Myocyte (in vitro differentiated cells): ENCODE results near the gene MOV10. TPM values are rescaled to one million over a fixed set of nuclear protein-coding genes. Genes with fewer than 3 reads are reported as not detected.
A peak's percentile ranks its signal among the peaks of the same experiment; 100 is the strongest.
"Not testable (repeated sequence)": the region's sequence is repeated elsewhere in the genome, so short reads cannot be mapped to it uniquely, and the experiment has no call there.

Experiments used
- DNase-seq: peaks from one replicate; pipeline ENCODE4 v3.0.0-alpha.2; 2012; ENCODE audit warnings: low read depth
- polyA plus RNA-seq: library from polyadenylated mRNA; unstranded; fragments of >200 nt; gene quantifications from one replicate; pipeline ENCODE4 v1.2.1, GENCODE V29; 2012; ENCODE audit warnings: missing spikeins
- total RNA-seq: library from RNA; depleted of rRNA; stranded (reverse); fragments of >200 nt; gene quantifications from 2 replicates; pipeline ENCODE4 v1.2.3, GENCODE V29; 2014

The MOV10 gene, protein sequence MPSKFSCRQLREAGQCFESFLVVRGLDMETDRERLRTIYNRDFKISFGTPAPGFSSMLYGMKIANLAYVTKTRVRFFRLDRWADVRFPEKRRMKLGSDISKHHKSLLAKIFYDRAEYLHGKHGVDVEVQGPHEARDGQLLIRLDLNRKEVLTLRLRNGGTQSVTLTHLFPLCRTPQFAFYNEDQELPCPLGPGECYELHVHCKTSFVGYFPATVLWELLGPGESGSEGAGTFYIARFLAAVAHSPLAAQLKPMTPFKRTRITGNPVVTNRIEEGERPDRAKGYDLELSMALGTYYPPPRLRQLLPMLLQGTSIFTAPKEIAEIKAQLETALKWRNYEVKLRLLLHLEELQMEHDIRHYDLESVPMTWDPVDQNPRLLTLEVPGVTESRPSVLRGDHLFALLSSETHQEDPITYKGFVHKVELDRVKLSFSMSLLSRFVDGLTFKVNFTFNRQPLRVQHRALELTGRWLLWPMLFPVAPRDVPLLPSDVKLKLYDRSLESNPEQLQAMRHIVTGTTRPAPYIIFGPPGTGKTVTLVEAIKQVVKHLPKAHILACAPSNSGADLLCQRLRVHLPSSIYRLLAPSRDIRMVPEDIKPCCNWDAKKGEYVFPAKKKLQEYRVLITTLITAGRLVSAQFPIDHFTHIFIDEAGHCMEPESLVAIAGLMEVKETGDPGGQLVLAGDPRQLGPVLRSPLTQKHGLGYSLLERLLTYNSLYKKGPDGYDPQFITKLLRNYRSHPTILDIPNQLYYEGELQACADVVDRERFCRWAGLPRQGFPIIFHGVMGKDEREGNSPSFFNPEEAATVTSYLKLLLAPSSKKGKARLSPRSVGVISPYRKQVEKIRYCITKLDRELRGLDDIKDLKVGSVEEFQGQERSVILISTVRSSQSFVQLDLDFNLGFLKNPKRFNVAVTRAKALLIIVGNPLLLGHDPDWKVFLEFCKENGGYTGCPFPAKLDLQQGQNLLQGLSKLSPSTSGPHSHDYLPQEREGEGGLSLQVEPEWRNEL
- 15.0 and 16.4 TPM in 2 replicates for total RNA-seq
- 24.7 TPM for polyA plus RNA-seq

GRCh38 chr1:112674440-112674985, at the start of gene MOV10:
TSS of gene MOV10 (plus strand) at chr1:112674659. CDS start at chr1:112674913, 254 bp downstream.
- DNase-seq = peak; percentile 80

GRCh38 chr1:112625696-112626095, 48.8 kb upstream of the MOV10 start:
- DNase-seq = peak; percentile 73

- DNase-seq = no peak
Measured at GRCh38 chr1:112626193-112626592, 48.3 kb upstream of the MOV10 start.

GRCh38 chr1:112626887-112627286, 47.6 kb upstream of the MOV10 start:
- no peak for DNase-seq

GRCh38 chr1:112628516-112628915, 45.9 kb upstream of the MOV10 start:
- no peak for DNase-seq

DNA sequence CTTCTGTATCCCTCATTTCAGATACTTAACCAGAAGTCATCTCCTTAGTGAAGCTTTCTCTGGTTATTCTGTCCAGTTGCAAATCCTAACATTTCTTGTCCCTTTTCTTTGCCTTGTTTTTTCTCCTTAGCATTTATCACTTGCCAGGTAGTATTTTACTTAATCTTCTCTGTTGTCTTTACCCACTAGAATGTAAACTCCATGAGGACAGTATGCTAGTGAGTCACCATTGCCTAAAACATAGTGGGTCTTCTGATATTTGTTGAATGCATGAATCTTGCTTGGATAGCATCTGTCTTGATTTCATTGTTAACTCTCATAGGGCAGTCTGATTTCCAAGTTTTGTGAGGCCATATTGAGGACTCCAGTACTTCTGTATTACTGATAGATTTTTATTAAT, 45.2 kb upstream of the MOV10 start:
- DNase-seq = no peak

DNA sequence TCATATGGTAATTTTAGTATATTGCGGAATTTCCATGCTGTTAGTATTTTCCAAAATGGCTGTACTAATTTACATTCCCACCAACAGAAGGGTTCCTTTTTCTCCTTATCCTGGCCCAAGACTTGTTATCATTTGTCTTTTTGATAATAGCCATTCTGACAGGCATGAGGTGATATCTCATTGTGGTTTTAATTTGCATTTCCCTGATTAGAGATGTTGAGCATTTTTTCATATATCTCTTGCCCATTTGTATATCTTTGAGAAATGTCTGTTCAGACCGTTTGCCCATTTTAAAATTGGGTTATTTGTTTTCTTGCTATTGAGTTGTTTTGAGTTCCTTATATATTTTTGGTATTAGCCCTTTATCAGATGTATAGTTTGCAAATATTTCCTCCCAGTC, 40.8 kb upstream of the MOV10 start:
- no peak for DNase-seq

DNA sequence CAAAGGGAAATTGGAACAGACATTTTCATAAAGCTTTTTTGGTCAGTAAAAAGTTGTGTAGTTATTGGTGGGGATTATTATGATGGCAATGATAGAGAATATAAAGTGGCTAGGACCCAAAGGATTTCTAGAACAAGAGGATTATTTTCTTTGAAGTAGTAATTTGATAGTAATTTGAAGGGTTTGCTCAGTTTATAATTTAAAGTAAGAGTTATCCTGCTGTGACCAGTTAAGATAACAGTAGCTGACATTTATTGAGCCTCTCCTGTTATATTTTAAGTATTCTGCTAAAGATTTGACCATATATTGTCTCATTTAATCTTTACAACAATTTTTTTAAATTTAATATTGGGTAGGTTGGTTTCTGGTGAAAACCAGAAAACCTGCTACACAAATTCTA, 40.1 kb upstream of the MOV10 start:
- DNase-seq = no peak

- no peak for DNase-seq
Measured at GRCh38 chr1:112636056-112636455, 38.4 kb upstream of the MOV10 start.

- DNase-seq = no peak
Measured at GRCh38 chr1:112636597-112637253, 37.7 kb upstream of the MOV10 start.

DNA sequence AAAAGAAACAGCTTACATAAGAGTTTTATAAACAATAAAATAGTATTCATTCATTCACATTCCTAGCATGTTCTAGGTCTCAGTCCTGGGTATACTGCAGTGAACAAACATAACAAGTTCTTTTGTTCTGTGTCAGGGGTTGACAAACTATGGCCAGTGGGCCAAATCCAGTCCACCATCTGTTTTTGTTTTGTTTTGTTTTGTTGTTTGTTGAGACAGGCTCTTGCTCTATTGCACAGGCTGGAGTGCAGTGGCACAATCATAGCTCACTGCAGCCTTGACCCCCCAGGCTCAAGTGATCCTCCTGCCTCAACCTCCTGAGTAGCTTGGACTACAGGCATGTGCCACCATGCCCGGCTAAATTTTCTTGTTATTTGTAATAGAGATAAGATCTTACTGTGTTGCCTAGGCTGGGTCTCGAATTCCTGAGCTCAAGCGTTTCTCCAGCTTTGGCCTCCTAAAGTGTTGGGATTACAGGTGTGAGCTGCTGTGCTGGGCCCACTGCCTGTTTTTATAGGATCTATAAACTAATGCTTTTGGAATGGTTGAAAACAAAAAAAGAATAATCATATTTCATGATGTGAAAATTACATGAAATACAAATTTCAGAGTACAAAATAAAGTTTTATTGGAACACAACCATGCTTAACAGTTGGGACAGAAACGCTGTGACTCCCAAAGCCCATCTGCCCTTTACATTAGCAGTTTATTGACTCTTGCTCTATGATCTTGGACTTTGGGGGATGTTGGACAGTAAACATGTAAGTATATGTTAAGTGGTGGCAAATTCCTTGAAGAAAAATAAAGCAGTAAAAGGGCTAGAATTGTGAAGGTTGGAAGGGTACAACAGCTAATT, 37.0 kb upstream of the MOV10 start:
- no peak for DNase-seq

- DNase-seq = no peak
Measured at GRCh38 chr1:112638110-112638428, 36.4 kb upstream of the MOV10 start.

- DNase-seq = not testable (repeated sequence)
Measured at GRCh38 chr1:112640437-112640836, 34.0 kb upstream of the MOV10 start.

- no peak for DNase-seq
Measured at GRCh38 chr1:112643080-112643479, 31.4 kb upstream of the MOV10 start.

GRCh38 chr1:112646225-112646624, 28.2 kb upstream of the MOV10 start:
- DNase-seq = no peak

- DNase-seq = no peak
Measured at GRCh38 chr1:112651205-112651604, 23.3 kb upstream of the MOV10 start.

GRCh38 chr1:112665857-112666256, 8.6 kb upstream of the MOV10 start:
- no peak for DNase-seq

GRCh38 chr1:112666946-112667345, 7.5 kb upstream of the MOV10 start:
- DNase-seq = no peak

DNA sequence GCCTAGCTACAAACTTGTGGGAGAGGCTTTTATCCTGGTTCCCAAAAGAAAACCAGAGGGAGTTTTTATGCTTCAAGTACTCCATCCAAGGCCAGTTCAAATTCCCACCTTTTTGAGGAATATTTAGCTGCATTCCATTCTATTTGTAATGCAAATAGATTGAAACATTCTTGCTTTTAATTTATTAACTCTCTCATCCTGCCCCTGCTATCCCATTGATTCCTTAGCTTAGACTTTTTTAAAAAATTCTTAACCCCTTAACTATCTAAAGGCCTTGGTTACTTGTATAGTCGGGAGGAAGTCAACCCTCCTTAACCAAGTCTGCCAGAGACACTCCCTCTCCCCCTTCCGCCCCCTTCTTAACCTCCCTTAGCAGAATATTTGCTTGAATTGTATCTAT, 2.5 kb upstream of the MOV10 start:
- DNase-seq = no peak

- DNase-seq = no peak
Measured at GRCh38 chr1:112672842-112673241, 1.6 kb upstream of the MOV10 start.
